GM12864 (cell line): Measurements from ENCODE around the gene MGAT5.

Experiments used
- DNase-seq: peaks from one replicate; pipeline ENCODE4 v3.0.0-alpha.2; 2011; ENCODE audit warnings: low read depth
- H3K4me3 ChIP-seq: 2 replicates; pipeline ENCODE4 v1.5.1; 2011; ENCODE audit warnings: mild to moderate bottlenecking, low read depth, low read length, control low read depth
- CTCF ChIP-seq: IDR thresholded peaks from 2 replicates; pipeline ENCODE4 v1.5.1; 2011; ENCODE audit warnings: low read depth, mild to moderate bottlenecking, moderate library complexity, low read length, control low read depth, inconsistent platforms; ENCODE audit errors: missing control alignments

The MGAT5 gene

GRCh38 chr2:134391751-134392160 is 137.9 kb downstream of the MGAT5 start:
- peak; percentile 24 for DNase-seq
- TF ChIP-seq CTCF, result no peak
- no peak overlapping the region for H3K4me3 ChIP-seq

- H3K4me3 ChIP-seq, result no peak overlapping the region
- no peak for DNase-seq
- TF ChIP-seq CTCF, result no peak
Observed at GRCh38 chr2:134392442-134393074, 138.7 kb downstream of the MGAT5 start.

GRCh38 chr2:134393075-134393461 is 139.2 kb downstream of the MGAT5 start:
- no peak for DNase-seq
- TF ChIP-seq CTCF, result no peak

GRCh38 chr2:134395779-134396178 is 141.9 kb downstream of the MGAT5 start:
- TF ChIP-seq CTCF, result no peak
- H3K4me3 ChIP-seq, result no peak overlapping the region
- no peak for DNase-seq

More at GRCh38 chr2:134393075-134393461, 139.2 kb downstream of the MGAT5 start:
- H3K4me3 ChIP-seq, result no peak overlapping the region

- no peak for DNase-seq
- H3K4me3 ChIP-seq, result no peak overlapping the region
- no peak for TF ChIP-seq CTCF
Observed at GRCh38 chr2:134396493-134396892, 142.6 kb downstream of the MGAT5 start.

- DNase-seq, result no peak
- no peak for TF ChIP-seq CTCF
- no peak overlapping the region for H3K4me3 ChIP-seq
Observed at GRCh38 chr2:134397146-134397896, 143.4 kb downstream of the MGAT5 start.
